CD4-positive, alpha-beta T cell treated with Interleukin-6 at 100 ng/mL for 8 hours (primary cell): ENCODE data around the gene TDRKH.
"Not testable (repeated sequence)": the region's sequence is repeated elsewhere in the genome, so short reads cannot be mapped to it uniquely, and the experiment has no call there.

ENCODE experiments used
- DNase-seq: peaks from one replicate; pipeline ENCODE4 v3.0.0-alpha.2; 2020; ENCODE audit warnings: mixed read lengths, low spot score

Gene TDRKH

DNA sequence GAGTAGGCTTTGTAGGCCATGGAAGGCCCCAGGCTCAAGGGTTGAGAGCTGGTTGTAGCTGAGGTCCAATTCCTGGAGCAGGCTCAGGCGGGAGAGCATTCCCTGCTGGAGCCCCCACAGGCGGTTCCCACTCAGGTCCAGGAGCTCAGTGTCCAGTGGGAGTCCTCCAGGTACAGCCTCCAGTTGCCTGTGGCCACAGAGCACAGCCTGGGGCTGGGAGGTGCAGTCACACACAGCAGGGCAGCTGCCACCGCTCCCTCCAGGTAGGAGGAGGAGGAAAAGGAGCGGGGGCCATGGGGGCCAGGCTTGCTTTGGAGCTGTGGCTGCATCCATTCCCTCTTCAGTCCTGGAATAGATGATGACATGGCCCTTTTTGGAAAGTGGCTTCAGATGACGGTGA lies 12.1 kb upstream of the TDRKH start:
- DNase-seq: no peak

DNA sequence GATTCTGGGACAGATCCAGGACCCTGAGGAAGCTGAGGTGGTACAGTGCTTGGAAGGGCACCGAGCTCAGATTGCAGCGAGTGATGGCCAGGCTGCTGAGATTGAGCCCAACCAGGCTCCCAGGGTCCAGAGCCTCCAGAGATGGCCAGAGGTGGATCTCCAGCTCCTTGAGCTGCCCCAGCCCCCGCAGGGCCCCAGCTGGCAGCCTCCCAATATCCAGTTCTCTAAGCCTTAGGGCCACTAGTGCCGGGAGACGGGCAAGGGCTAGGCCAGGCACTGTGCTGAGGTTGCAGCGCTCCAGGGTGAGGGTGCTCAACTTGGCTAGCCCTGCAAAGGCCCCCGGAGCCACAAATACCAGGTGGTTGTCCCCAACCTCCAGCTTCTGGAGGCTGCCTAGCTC lies 11.5 kb upstream of the TDRKH start:
- no peak for DNase-seq

DNA sequence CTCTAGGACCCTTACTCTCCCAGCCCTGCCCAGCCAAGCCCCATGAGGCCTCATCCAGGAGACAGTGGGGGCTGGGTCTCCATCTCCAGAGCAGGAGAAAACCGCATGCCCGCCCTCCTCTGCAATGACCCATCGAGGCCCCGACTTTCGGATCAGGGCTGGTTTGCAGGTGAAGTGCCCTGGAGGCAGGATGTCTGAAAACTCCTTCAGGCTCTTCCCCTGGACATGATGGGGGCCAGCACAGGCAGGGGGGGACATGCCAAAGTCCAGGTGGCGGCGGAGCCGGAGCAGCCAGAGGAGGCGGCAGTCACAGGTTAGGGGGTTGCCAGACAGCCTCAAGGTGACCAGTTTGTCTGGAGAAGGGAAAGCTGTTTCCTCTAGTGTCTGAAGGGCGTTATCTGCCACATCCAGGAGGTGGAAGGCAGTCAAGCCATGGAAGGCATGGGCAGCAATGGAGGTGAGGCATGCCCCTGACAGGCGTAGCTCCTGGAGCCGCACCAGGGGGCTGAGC lies 11.1 kb upstream of the TDRKH start:
- no peak for DNase-seq

DNA sequence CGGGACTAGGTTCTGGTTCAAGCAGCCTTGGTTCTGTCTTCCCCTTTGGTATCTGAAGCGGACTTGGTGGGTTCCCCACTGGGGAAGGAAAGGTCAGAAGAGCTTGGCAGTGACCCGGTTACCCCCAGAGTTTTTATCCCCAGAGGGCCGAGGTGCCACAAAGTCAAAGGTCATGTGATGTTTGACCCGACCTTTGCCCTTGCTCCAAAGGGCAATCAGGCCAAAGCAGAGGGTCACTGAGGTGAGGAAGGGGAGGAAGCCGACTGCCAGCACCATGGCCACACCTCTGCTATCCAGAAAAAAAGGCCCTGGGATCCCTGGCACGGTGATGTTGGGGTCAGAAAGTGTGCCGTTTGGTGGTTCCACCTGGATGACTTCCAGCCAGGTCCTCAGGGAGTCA lies 10.5 kb upstream of the TDRKH start:
- DNase-seq: no peak

DNA sequence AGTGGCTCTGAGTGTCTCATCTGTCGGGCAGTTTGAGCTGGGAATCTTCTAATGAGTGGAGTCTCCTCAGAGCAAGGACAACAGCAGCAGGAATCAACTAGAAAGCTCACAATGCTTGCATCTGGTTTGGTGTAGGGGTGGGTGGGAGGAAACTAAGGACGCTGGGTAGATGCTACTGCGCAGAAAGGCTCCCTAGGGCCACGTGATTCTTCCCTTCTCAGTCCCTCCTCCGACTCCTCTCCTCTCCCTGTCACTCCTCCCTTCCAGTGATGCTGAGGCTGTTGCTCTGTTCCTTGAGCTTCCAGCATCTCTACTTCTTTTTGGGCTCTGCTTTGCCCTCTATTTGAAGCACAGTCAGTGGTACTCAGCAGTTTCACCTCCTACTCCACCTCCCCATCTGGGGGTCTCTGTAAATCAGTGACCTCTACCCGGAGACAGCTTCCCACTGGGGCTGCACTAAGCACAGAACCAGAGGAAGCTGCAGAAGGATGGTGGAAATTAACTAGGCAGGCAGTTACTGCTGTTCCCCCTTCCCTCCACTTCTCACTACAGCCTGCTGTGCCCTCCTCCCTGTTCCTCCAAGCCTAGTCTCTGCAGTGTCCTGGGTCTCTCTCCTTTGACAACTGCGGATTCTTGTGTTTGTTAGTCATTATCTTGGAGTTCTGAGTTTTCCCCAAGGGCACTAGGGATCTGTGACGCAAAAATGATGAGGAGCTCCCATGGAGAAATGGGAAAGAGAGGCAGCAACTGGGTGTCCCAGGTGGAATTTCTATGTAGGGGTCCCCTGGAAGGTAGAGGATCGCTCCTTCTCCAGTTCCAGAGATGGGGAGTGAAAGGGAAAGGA lies 9.1 kb upstream of the TDRKH start:
- DNase-seq: no peak

DNA sequence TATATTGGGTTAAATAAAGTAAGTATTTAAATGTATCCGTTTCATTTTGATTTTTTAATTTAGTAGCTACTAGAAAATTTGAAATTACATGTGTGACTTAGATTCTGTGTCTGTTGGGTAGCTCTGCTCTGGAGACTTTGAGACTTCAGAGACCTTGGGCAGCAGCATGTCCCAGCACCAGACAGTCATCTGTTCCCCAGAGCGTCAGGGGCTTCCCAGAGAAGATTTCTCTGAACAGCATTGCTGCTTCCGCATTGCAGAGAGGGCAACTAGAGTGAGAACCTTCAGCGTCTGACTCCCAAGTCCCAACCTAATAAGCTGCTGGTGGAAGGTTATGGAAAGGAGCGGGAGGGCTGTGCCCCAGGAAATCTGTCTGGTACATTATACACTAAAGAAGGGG lies 8.3 kb upstream of the TDRKH start:
- no peak for DNase-seq

DNA sequence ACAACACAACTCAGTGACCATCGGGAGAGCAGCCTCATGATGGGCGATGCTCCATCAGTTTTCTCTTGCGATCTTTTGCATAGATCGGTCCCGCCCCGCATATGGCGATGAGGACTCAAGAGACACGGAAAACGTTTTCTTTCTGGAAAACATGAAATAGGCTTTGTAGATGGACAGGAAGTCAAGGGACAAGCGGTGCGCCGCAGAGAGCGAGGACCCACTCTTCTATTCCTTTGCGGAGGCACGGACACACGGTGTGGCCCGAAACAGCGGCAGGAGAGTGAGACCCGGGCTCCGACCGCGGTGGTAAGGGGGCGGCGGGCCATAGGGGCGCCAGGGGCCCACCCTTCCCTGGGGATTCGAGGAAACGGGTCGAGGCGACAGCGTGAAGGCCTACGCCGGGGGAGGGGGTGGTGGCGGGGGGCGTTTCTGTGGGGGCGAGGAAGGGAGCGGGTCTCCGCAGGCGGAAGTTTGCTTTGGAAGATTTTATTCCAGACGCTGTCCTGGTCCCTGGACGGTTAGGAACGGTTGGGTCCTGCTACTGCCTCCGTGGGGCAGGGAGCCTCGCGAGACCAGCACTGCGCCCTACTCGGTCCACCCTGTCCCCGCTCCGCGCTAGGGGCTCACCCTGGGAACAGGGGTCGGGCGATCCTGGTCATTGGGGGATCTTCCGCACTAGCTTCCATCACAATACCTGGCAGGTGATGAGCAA lies 796 bp upstream of the TDRKH start:
- no peak for DNase-seq

DNA sequence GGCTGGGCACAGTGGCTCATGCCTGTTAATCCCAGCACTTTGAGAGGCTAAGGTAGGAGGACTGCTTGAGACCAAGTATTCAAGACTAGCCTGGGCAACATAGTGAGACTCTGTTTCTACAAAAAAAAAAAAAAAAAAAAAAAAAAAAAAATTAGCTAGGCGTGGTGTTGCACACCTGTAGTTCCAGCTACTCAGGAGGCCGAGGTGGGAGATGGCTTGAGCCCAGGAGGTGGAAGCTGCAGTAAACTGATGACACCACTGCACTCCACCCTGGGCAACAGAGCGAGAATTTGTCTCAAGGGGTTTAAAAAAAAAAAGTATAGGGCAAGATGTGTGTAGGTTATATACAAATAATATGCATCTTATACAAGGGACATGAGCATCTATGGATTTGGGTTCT lies 2.6 kb downstream of the TDRKH start:
- no peak for DNase-seq

DNA sequence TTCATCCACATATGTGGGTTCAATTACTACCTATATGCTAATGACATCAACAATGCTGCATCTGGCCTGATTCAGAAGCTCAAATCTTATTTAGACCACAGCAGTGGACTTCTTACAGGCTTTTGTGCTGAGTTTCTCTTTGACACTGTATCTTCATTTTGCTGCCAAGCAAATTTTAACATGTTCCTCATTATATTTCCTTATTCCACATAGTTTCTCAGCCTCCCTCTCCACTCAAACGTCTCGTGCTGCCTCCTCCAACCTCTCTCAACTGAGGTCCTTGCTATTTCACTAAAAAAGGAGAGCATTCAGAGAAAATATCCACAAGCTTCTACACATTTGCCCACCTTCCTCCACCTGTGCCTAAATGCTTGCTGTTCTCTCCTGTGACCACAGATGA lies 6.5 kb downstream of the TDRKH start:
- DNase-seq: no peak

DNA sequence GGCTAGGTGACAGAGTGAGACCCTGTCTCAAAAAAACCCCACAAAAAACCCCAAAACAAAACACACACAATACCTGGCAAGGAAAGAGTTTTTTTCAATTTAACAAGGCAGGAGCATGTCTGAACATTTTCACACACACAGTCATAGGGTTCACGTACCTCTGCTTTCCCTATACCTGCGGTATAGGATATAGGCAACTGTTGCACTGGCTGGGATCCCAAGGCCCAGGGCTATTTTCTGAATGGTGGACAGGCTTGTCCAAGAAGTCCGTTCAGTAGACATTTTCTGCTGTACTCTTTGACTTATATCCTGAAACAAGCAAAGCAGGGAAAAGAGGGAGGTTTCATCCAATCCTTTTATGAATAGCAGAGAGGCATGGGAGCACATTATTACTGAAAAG lies 7.6 kb downstream of the TDRKH start:
- no peak for DNase-seq

DNA sequence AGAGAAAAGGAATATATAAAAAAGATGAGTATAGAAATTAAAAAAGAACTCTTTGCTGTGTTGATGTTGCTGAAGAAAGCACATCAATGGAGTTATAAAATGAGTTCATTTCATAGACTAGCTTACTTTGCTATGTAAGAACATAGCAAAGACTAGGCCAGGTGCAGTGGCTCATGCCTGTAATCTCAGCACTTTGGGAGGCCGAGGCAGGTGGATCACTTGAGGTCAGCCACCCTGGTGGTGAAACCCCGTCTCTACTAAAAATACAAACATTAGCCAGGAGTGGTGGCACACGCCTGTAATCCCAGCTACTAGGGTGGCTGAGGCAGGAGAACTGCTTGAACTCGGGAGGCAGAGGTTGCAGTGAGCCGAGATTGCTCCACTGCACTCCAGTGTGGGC lies 8.3 kb downstream of the TDRKH start:
- not testable (repeated sequence) for DNase-seq

DNA sequence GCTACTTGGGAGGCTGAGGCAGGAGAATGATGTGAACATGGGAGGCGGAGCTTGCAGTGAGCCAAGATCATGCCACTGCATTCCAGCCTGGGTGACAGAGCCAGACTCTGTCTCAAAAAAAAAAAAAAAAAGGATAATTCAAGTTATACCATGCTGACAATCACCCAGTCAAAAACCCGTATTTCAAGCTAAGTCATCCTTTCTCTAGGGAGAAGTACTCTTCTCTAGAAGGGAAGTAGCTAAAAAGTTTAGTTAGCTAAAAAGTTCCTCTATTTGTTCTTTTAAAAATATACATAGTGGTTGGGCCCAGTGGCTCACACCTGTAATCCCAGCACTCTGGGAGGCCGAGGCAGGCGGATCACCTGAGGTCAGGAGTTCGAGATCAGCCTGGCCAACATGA lies 9.6 kb downstream of the TDRKH start:
- not testable (repeated sequence) for DNase-seq

DNA sequence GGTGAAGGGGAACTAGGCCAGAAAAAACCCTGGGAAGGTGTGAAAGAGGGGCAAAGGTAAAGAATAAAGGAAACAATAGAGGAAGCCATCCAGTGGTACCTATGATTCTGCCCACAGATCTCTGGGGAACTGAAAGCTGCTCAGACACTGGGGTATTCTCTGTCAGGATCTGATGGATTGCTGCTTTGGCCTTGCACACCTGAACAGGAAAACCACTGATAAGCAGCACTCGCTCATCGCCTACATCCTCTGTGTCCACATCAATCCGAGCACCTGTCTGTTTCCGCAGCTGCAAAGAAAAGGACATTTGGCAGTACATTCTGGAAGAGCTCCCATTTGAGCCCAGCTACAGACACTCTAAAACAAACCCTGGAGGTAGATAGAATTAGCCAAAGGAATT lies 10.4 kb downstream of the TDRKH start:
- no peak for DNase-seq

DNA sequence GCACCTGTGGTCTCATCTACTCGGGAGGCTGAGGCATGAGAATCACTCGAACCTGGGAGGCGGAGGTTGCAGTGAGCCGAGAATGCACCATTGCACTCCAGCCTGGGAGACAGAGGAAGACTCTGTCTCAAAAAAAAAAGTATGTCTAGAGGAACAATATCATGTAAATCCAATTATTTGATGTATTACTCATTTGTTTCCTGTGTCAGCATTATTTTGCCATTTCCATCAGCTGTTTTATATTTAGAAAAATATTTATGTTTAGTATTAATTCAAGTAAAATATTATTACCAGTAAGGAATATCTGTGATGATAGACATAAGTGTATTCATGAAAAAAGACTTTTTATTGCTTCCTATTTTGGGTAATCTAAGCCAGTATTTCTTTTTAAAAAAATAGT lies 13.0 kb downstream of the TDRKH start:
- no peak for DNase-seq

DNA sequence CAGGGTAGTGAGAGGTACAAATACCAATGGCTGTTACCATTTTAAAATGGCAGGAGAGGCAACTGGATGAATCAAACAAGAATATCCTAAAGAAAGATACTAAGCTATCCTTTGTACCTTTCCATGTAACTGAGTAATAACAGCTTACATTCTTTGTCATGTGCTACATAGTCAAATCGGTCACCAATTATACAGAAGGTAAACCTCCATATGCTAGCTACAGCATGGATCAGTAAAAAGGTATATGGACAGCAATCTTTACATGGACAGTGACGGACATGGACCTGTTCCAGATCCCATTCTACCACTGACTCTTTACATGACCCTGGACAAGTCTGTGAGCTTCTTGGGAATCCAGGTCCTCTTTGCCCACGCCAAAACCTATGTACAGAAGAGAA lies 13.6 kb downstream of the TDRKH start:
- DNase-seq: no peak

DNA sequence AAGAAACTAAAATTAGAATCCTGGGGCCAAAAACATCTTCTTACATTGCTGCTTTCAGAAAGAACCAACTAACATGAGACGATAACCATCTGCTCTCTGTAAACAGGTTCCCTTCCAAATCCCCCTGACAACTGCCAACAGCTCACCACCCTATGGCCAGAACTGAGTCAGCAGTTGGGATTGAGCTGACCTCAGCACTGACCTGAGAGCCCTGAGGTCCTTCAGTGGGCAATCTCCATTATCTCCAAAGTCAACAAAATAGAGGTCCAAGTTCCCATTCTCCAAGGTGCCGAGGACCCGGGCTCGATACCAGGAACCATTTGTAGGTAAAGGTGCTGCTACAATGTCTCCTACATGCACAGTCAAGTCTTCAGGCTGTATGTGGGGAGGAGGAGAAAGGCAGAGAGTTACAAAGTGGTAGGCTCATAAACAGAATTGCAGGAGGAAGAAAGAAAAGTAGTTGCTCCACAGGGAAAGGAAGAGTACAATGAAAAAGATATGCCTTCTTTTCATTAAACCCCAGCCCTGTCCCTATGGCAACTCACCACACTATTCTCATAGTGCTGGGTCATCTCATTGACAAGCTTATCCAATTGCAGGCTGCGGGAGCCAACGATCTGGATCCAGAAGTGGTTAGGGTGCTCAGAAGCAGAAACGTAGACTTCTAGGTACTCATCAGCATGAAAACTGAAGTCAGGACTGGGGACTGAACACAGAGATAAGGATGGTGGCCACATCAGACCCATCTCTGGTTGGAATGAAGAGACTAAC lies 14.2 kb downstream of the TDRKH start:
- DNase-seq: no peak

DNA sequence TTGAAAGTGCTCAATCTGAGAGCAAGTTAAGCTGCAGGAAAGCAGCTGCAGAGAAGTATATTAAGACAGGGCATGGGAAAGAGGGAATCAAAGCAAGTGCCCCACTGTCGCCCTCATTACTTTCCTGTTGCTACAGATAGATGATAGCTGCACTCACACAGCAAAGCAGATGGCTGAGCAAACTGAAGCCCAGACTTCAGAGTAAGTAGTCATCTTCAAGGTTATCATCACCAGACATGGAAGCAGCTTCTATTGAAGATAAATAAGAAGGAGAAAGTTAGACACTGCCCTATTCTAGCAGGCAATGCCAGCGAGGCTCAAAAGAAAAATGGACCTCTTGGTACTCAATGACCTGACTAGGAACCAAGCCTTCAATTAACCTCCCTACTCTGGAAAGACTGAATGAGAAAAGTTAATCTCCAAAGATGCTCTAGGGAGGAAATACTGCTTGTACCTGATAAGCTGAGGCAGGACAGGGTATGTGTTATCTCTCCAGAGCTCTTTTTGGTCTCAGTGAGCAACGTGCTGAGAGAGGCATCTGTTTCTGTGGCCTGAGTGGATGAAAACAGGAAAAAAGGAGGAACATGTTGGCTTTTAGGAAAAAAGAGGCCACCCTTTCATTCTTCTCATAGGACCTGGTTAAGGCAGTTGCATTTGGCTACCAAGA lies 15.9 kb downstream of the TDRKH start:
- DNase-seq: no peak

DNA sequence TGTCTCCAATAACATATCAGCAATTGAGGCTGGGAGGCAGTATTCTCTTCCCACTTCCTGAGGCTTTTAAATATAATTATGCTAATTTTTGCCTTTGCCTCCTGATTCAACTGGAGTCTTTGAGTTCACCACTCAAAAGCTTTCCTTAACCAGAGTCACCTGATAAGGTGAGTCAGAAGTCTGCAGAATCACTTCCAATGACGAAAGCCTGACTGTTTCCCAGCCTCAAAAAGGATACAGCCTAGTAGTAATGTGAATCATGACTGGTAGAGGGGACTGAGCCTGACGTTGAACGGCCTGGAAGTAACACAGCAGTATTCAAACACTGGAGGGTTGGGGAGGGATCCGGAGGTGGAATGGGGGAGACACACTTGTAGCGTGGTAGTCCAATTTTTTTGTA lies 16.6 kb downstream of the TDRKH start:
- no peak for DNase-seq

DNA sequence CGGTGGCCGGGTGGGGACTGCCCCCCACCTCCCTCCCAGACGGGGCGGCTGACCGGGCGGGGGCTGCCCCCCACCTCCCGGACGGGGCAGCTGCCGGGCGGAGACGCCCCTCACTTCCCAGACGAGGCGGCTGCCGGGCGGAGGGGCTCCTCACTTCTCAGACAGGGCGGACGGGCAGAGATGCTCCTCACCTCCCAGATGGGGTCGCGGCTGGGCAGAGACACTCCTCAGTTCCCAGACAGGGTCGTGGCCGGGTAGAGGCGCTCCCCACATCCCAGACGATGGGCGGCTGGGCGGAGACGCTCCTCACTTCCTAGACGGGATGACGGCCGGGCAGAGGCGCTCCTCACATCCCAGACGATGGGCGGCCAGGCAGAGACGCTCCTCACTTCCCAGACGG lies 21.0 kb downstream of the TDRKH start:
- DNase-seq: not testable (repeated sequence)

DNA sequence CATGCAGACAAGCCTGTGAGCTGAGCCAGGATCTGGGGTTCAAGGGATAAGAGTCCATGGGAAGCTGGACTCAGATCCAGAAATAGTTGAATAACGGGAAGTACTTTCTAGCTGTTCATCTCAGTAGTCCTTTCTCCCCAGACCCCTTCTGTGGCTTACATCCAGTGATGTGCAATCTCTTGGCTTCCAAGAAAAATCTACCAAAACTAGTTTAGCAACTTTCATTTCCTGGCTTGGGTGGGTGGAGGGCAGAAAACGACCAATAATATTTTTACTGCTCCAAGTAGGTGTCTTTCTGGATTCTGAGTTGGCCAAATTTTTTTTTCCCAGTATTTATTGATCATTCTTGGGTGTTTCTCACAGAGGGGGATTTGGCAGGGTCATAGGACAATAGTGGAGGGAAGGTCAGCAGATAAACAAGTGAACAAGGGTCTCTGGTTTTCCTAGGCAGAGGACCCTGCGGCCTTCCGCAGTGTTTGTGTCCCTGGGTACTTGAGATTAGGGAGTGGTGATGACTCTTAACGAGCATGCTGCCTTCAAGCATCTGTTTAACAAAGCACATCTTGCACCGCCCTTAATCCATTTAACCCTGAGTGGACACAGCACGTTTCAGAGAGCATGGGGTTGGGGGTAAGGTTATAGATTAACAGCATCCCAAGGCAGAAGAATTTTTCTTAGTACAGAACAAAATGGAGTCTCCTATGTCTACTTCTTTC lies 21.8 kb downstream of the TDRKH start:
- DNase-seq: not testable (repeated sequence)

DNA sequence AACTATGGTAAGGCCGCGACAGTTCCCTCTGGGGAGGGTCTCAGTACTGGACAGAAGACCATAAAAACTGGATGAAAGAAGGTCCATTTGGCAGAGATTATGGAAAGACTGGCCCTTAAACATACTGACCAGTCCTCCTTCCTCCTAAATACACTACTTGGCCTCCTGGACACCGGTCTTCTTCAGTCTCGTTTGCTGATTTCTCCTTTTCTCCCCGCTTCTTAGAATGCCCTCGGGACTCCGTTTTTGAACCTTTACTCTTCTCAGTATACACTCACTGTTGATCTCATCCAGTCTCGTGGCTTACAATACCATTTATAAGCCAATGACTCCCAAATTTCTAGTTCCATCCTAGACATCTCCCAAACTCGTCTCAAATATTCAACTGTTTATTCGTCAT lies 26.3 kb downstream of the TDRKH start:
- DNase-seq: no peak
